Mammary epithelial cell (primary cell): ENCODE results near the gene CALCR.

Source experiments
- EZH2 ChIP-seq: IDR thresholded peaks from 2 replicates; pipeline ENCODE4 v1.6.1; 2012; ENCODE audit warnings: low read length, inconsistent platforms, borderline replicate concordance
- TF ChIP-seq, protein P1 (sequence below), 2 donors: IDR thresholded peaks in 1 of 2; conservative IDR thresholded peaks in 1 of 2; 2 replicates each; pipeline ENCODE4 v1.5.1; 2011 to 2012; ENCODE audit warnings: inconsistent platforms in 2 of 2, low read length in 2 of 2, mild to moderate bottlenecking in 2 of 2, control low read depth in 1 of 2, low read depth in 1 of 2; ENCODE audit not compliant: insufficient read depth in 1 of 2; ENCODE audit errors: extremely low read depth in 1 of 2

DNA sequence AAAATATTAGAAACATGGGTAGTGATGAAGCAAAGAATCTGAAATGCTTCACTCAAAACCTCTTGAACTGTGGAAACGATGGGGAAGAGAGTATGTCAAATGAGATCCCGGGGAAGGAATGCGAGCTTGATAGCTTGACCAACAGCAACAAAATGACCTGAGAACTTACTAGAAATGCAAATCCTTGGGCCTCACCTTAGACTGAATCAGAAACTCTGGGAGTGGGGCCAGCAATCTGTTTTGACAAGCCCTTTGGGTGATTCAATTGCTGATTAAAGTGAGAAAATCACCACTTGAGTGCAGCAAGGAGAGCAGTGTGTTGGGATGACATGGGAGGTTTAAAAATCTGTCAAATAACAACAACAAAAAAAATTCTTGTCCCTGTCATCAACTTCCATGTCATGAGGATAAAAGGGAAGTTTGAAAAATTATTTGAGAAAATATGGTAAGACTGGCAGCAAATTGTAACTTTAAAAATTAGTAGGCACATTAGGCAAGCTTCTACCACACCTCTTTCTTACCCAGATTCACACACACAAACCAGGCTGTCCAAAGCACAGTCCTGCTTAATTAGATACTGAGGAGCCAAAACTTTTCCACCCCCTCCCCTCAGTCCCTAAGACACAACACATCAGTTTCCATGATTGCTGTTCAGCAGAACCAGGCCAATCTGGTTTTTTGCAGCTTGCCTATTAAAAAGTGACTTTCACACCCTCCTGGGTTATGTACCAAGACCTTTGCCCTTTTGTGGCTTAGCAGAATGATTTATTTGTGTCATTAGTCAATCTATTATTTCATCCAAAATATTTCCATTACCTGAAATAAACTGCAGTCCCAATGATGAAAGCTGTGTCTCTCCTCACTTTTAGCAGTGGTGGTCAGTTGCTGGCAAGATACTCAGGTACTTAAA is 15.6 kb downstream of the CALCR start:
- TF ChIP-seq, protein P1, sequence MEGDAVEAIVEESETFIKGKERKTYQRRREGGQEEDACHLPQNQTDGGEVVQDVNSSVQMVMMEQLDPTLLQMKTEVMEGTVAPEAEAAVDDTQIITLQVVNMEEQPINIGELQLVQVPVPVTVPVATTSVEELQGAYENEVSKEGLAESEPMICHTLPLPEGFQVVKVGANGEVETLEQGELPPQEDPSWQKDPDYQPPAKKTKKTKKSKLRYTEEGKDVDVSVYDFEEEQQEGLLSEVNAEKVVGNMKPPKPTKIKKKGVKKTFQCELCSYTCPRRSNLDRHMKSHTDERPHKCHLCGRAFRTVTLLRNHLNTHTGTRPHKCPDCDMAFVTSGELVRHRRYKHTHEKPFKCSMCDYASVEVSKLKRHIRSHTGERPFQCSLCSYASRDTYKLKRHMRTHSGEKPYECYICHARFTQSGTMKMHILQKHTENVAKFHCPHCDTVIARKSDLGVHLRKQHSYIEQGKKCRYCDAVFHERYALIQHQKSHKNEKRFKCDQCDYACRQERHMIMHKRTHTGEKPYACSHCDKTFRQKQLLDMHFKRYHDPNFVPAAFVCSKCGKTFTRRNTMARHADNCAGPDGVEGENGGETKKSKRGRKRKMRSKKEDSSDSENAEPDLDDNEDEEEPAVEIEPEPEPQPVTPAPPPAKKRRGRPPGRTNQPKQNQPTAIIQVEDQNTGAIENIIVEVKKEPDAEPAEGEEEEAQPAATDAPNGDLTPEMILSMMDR (conservative IDR thresholded peaks at IDR 0.05 in 1 of 2, IDR thresholded peaks at IDR 0.05 in 1 of 2; ENCODE audit: extremely low read depth in 1 of 2, insufficient read depth in 1 of 2, low read depth in 1 of 2, low read length in 2 of 2) = no peak
- no peak for TF ChIP-seq EZH2
